Right ventricle myocardium inferior (tissue), 1 donor: ENCODE data around the gene PTTG1. TPM values are rescaled to one million over a fixed set of nuclear protein-coding genes. Genes with fewer than 3 reads are reported as not detected.
"Not testable (repeated sequence)": the region's sequence is repeated elsewhere in the genome, so short reads cannot be mapped to it uniquely, and the experiment has no call there.

Source experiments
- ATAC-seq: fragments of 200-7000 bp; cut with Tn5 transposase; one replicate; pipeline ENCODE4 v1.9.1; 2020; ENCODE audit warnings: mild to moderate bottlenecking, moderate library complexity
- DNase-seq: peaks from one replicate; pipeline ENCODE4 v3.0.0; 2021; ENCODE audit errors: missing footprints
- intact Hi-C: fragments of 100-400 bp; cut with DNase I; formaldehyde crosslinking; loops from one replicate; pipeline ENCODE4 v1.11.0; 2022
- total RNA-seq: library from RNA; stranded (reverse); fragmentation: NEBNext Ultra II Directional; extraction: Animal tissue kit (Norgen Biotek cat#: 25700); gene quantifications from one replicate; pipeline ENCODE4 v1.2.1, GENCODE V29; 2021
- donor health status: DM: no; HTN: yes; CAD: no; lungs with severe emphysema.

The PTTG1 gene
- total RNA-seq, 1 donor from 2014 or later: 1.4 TPM

GRCh38 chr5:160419458-160420330 is 2.0 kb upstream of the PTTG1 start:
- intact Hi-C loops: no loop called here
- ATAC-seq: no peak

GRCh38 chr5:160420331-160420610 is 1.4 kb upstream of the PTTG1 start:
- no peak for ATAC-seq
- DNase-seq: no peak
- intact Hi-C loops: no loop called here

More at GRCh38 chr5:160419458-160420330, 2.0 kb upstream of the PTTG1 start:
- DNase-seq: no peak

GRCh38 chr5:160423099-160423498 is 1.4 kb downstream of the PTTG1 start:
- ATAC-seq (no peak), DNase-seq (no peak)
- intact Hi-C loops: no loop called here

- DNase-seq: no peak
- no peak for ATAC-seq
- intact Hi-C loops: no loop called here
Measured at GRCh38 chr5:160427607-160428006, 6.0 kb downstream of the PTTG1 start.

- intact Hi-C loops: no loop called here
- DNase-seq (no peak), ATAC-seq (no peak)
Measured at GRCh38 chr5:160432196-160432595, 10.5 kb downstream of the PTTG1 start.

- ATAC-seq (no peak), DNase-seq (no peak)
- intact Hi-C loops: no loop called here
Measured at GRCh38 chr5:160432787-160433186, 11.1 kb downstream of the PTTG1 start.

- DNase-seq: no peak
- intact Hi-C loops: no loop called here
- ATAC-seq: no peak
Measured at GRCh38 chr5:160434022-160434531, 12.4 kb downstream of the PTTG1 start.

- intact Hi-C loops: no loop called here
- DNase-seq: no peak
- no peak for ATAC-seq
Measured at GRCh38 chr5:160435532-160435931, 13.9 kb downstream of the PTTG1 start.

GRCh38 chr5:160436017-160436416 is 14.4 kb downstream of the PTTG1 start:
- intact Hi-C loops: no loop called here
- DNase-seq (no peak), ATAC-seq (no peak)

GRCh38 chr5:160436661-160437060 is 15.0 kb downstream of the PTTG1 start:
- not testable (repeated sequence) for DNase-seq

GRCh38 chr5:160437271-160437670 is 15.6 kb downstream of the PTTG1 start:
- intact Hi-C loops: no loop called here
- ATAC-seq (no peak), DNase-seq (no peak)

More at GRCh38 chr5:160436661-160437060, 15.0 kb downstream of the PTTG1 start:
- ATAC-seq, intact Hi-C loops: not testable (repeated sequence)

GRCh38 chr5:160438316-160439204 is 16.9 kb downstream of the PTTG1 start:
- DNase-seq (no peak), ATAC-seq (peak; percentile 72)
- intact Hi-C loops: no loop called here

- peak; percentile 95 for ATAC-seq
- intact Hi-C loops: no loop called here
- DNase-seq: peak; percentile 92
Measured at GRCh38 chr5:160439205-160439600, 17.5 kb downstream of the PTTG1 start.

- intact Hi-C loops: no loop called here
- ATAC-seq: no peak
- DNase-seq: no peak
Measured at GRCh38 chr5:160441311-160441781, 19.7 kb downstream of the PTTG1 start.

GRCh38 chr5:160442824-160443431 is 21.3 kb downstream of the PTTG1 start:
- DNase-seq (no peak), ATAC-seq (no peak)
- intact Hi-C loops: no loop called here

- ATAC-seq (no peak), DNase-seq (no peak)
- intact Hi-C loops: no loop called here
Measured at GRCh38 chr5:160444407-160444806, 22.8 kb downstream of the PTTG1 start.

- no peak for ATAC-seq
- intact Hi-C loops: no loop called here
- no peak for DNase-seq
Measured at GRCh38 chr5:160445132-160445531, 23.5 kb downstream of the PTTG1 start.

GRCh38 chr5:160445751-160446150 is 24.1 kb downstream of the PTTG1 start:
- intact Hi-C loops: no loop called here
- no peak for ATAC-seq
- DNase-seq: no peak

GRCh38 chr5:160448886-160449285 is 27.2 kb downstream of the PTTG1 start:
- DNase-seq: no peak
- intact Hi-C loops: no loop called here
- ATAC-seq: no peak
